HCT116 (cell line): Measurements from ENCODE around the gene TRAF3. TPM values are rescaled to one million over a fixed set of nuclear protein-coding genes. Genes with fewer than 3 reads are reported as not detected.

ENCODE experiments used
- ATAC-seq: fragments of 200-7000 bp; cut with Tn5 transposase; 2 replicates; pipeline ENCODE4 v1.9.1; 2020; ENCODE audit warnings: mild to moderate bottlenecking, moderate library complexity
- BruUV-seq: library from RNA; stranded (reverse); fragments of 400-500 nt; replicated peaks from 2 replicates; lab custom pipeline; 2021; lab: Mats Ljungman, UMichigan
- CTCF ChIA-PET: fragments of 300-600 bp; sonication (Branson Sonifier 250); formaldehyde crosslinking; loops from one replicate; lab custom pipeline; 2021; ENCODE audit warnings: antibody characterized with exemption; lab: Charles Lee
- POLR2A ChIA-PET: fragments of 300-600, 350-600 bp; sonication (Branson Sonifier 250); formaldehyde crosslinking; loops from one replicate; lab custom pipeline; 2021; ENCODE audit warnings: antibody characterized with exemption; lab: Charles Lee
- RAD21 ChIA-PET, 2 experiments: fragments of 300-600 bp; sonication (Branson Sonifier 250); formaldehyde crosslinking; loops; one replicate each; lab custom pipeline; 2023; ENCODE audit warnings: low total read pairs in 2 of 2; ENCODE audit not compliant: uncharacterized antibody in 2 of 2, unreplicated experiment in 2 of 2, low non-redundant PET in 1 of 2; lab: Charles Lee
- DNase-seq: peaks from one replicate; pipeline ENCODE4 v3.0.0-alpha.2; 2010; ENCODE audit warnings: low read depth, low spot score
- H2AFZ ChIP-seq: fragments of 200-600 bp; shearing (Covaris generic), sonication (generic); 2 replicates; pipeline ENCODE4 v1.6.1; 2017; ENCODE audit warnings: low read depth, mixed run types, mixed read lengths, antibody characterized with exemption, low read length; ENCODE audit not compliant: poor library complexity, severe bottlenecking
- H3K27ac ChIP-seq: 2 replicates; pipeline ENCODE4 v1.5.1; 2012; ENCODE audit warnings: low read depth, low read length
- H3K27me3 ChIP-seq: fragments of 200-600 bp; sonication (generic); 2 replicates; pipeline ENCODE4 v1.6.1; 2016; ENCODE audit warnings: mixed run types, low read length, mixed read lengths; ENCODE audit not compliant: insufficient read depth
- H3K36me3 ChIP-seq, 2 experiments: fragments of 200-500 bp in 1 of 2; fragments of 200-600 bp in 1 of 2; sonication (Bioruptor generic) in 1 of 2; sonication (generic) in 1 of 2; 2 replicates each; pipeline versions ENCODE4 v1.5.1 to v1.6.1; 2014 to 2016; ENCODE audit warnings: low read length in 2 of 2, inconsistent platforms in 1 of 2, mixed read lengths in 1 of 2, mixed run types in 1 of 2; ENCODE audit not compliant: insufficient read depth in 2 of 2, control insufficient read depth in 1 of 2
- H3K4me1 ChIP-seq, 2 experiments: fragments of 200-600 bp in 1 of 2; sonication (generic) in 1 of 2; 2 replicates each; pipeline versions ENCODE4 v1.5.1 to v1.6.1; 2012 to 2017; ENCODE audit warnings: low read length in 2 of 2, inconsistent platforms in 1 of 2, mild to moderate bottlenecking in 1 of 2, mixed read lengths in 1 of 2, mixed run types in 1 of 2, moderate library complexity in 1 of 2; ENCODE audit not compliant: insufficient read depth in 2 of 2, control insufficient read depth in 1 of 2
- H3K4me2 ChIP-seq: fragments of 200-600 bp; sonication (generic); 2 replicates; pipeline ENCODE4 v1.6.1; 2017; ENCODE audit warnings: mixed run types, low read length, mixed read lengths
- H3K4me3 ChIP-seq, 2 experiments: fragments of 200-600 bp in 1 of 2; sonication (generic) in 1 of 2; replicated peaks in 1 of 2; 2 replicates each; pipeline ENCODE4 v1.5.1; 2011 to 2016; ENCODE audit warnings: low read length in 2 of 2, control low read depth in 1 of 2, low read depth in 1 of 2, mild to moderate bottlenecking in 1 of 2, mixed read lengths in 1 of 2, mixed run types in 1 of 2
- H3K79me2 ChIP-seq: fragments of 200-600 bp; sonication (generic); 2 replicates; pipeline ENCODE4 v1.6.1; 2017; ENCODE audit warnings: mild to moderate bottlenecking, mixed run types, low read length, moderate library complexity, mixed read lengths; ENCODE audit not compliant: insufficient read depth
- H3K9ac ChIP-seq: fragments of 200-600 bp; sonication (generic); 2 replicates; pipeline ENCODE4 v1.6.1; 2016; ENCODE audit warnings: low read length, mixed read lengths
- H3K9me2 ChIP-seq: fragments of 200-600 bp; sonication (generic), shearing (Covaris generic); 2 replicates; pipeline ENCODE4 v1.6.1; 2017; ENCODE audit warnings: mixed run types, mild to moderate bottlenecking, moderate library complexity; ENCODE audit not compliant: insufficient read depth
- H3K9me3 ChIP-seq, 2 experiments: fragments of 200-500 bp in 1 of 2; fragments of 200-600 bp in 1 of 2; sonication (Bioruptor generic) in 1 of 2; sonication (generic) in 1 of 2; 2 replicates each; pipeline ENCODE4 v1.6.1; 2014 to 2017; ENCODE audit warnings: low read length in 2 of 2, mixed read lengths in 2 of 2, inconsistent platforms in 1 of 2, low read depth in 1 of 2, mild to moderate bottlenecking in 1 of 2, mixed run types in 1 of 2, moderate library complexity in 1 of 2; ENCODE audit not compliant: control insufficient read depth in 1 of 2, insufficient read depth in 1 of 2
- H4K20me1 ChIP-seq: fragments of 200-600 bp; sonication (generic), shearing (Covaris generic); 2 replicates; pipeline ENCODE4 v1.6.1; 2017; ENCODE audit warnings: mixed run types, mild to moderate bottlenecking, moderate library complexity; ENCODE audit not compliant: insufficient read depth
- ATF3 ChIP-seq: IDR thresholded peaks from 2 replicates; pipeline ENCODE4 v1.6.1; 2012
- CBX3 ChIP-seq: IDR thresholded peaks from 2 replicates; pipeline ENCODE4 v1.6.1; 2012; ENCODE audit warnings: low read depth
- CTCF ChIP-seq, 3 experiments: fragments of 200-600 bp in 1 of 3; sonication (generic) in 1 of 3; IDR thresholded peaks in 2 of 3; conservative IDR thresholded peaks in 1 of 3; 2 replicates each; pipeline ENCODE4 v1.5.1; 2012 to 2017; ENCODE audit warnings: low read depth in 2 of 3, low read length in 2 of 3, antibody characterized with exemption in 1 of 3, borderline replicate concordance in 1 of 3, control low read depth in 1 of 3, mild to moderate bottlenecking in 1 of 3, mixed read lengths in 1 of 3, mixed run types in 1 of 3, moderate library complexity in 1 of 3; ENCODE audit not compliant: insufficient read depth in 1 of 3
- EGR1 ChIP-seq: IDR thresholded peaks from 2 replicates; pipeline ENCODE4 v1.6.1; 2012; ENCODE audit warnings: low read depth
- ELF1 ChIP-seq: IDR thresholded peaks from 2 replicates; pipeline ENCODE4 v1.6.1; 2012; ENCODE audit warnings: low read depth, borderline replicate concordance
- EZH2 ChIP-seq: fragments of 200-600 bp; sonication (generic); IDR thresholded peaks from 2 replicates; pipeline ENCODE4 v1.6.1; 2017; ENCODE audit warnings: antibody characterized with exemption, mixed run types
- FOSL1 ChIP-seq: IDR thresholded peaks from 2 replicates; pipeline ENCODE4 v1.6.1; 2012; ENCODE audit warnings: low read depth
- JUND ChIP-seq: IDR thresholded peaks from 2 replicates; pipeline ENCODE4 v1.6.1; 2012
- POLR2A ChIP-seq: IDR thresholded peaks from 2 replicates; pipeline ENCODE4 v1.7.0; 2011; ENCODE audit warnings: borderline replicate concordance; ENCODE audit not compliant: insufficient read depth, insufficient read length; ENCODE audit errors: extremely low read depth
- POLR2AphosphoS5 ChIP-seq: IDR thresholded peaks from 2 replicates; pipeline ENCODE4 v1.6.1; 2011; ENCODE audit warnings: mild to moderate bottlenecking, low read depth, low read length, moderate library complexity
- REST ChIP-seq: IDR thresholded peaks from 2 replicates; pipeline ENCODE4 v1.6.1; 2012; ENCODE audit warnings: low read depth
- SIN3A ChIP-seq: IDR thresholded peaks from 2 replicates; pipeline ENCODE4 v1.6.1; 2012; ENCODE audit warnings: low read depth
- SP1 ChIP-seq: IDR thresholded peaks from 2 replicates; pipeline ENCODE4 v1.6.1; 2012; ENCODE audit warnings: low read depth
- SRF ChIP-seq: IDR thresholded peaks from 2 replicates; pipeline ENCODE4 v1.6.1; 2012; ENCODE audit warnings: low read depth
- ZNF274 ChIP-seq: fragments of 200-500 bp; sonication (Bioruptor generic); IDR thresholded peaks from 2 replicates; pipeline ENCODE4 v1.6.1; 2014; ENCODE audit warnings: mild to moderate bottlenecking, low read depth, low read length, inconsistent platforms
- intact Hi-C: fragments of 100-400 bp; cut with micrococcal nuclease; formaldehyde crosslinking; loops from 2 replicates; pipeline ENCODE4 v1.10.0; 2022
- total RNA-seq: library from RNA; stranded (reverse); gene quantifications from one replicate; pipeline ENCODE4 v1.2.1, GENCODE V29; 2021; ENCODE audit not compliant: unreplicated experiment
- TF ChIP-seq, protein P1 (sequence below): IDR thresholded peaks from 2 replicates; pipeline ENCODE4 v1.6.1; 2012

The TRAF3 gene
- total RNA-seq, 1 experiment from 2014 or later = 32.1 TPM

DNA sequence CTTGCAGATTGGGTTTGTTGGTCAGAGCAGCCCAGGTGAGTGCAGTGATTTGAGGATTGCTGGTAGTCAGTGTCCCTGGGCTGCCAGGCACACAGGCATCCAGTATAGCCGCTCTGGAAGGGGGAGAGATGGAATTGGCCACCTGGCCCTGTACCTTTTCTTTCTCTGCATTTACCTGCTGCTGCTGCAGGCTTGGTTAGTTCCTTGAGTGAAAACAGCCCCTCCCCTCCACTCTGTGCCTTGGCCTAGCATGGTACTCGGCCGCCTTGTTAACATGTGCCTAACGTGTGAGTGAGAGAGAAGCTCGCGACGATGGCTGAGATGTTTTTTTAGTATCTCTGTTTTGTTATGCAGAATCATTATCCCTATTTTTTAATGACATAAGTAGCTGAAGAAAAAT lies 95.9 kb downstream of the TRAF3 start:
- no TSS peak for BruUV-seq
- no peak for ATAC-seq
- ChIA-PET CTCF (no interaction called here), RAD21 (no interaction called here), POLR2A (no interaction called here)
- TF ChIP-seq POLR2AphosphoS5 = no peak
- TF ChIP-seq CTCF (IDR thresholded peaks at IDR 0.05 in 2 of 3, conservative IDR thresholded peaks at IDR 0.05 in 1 of 3; ENCODE audit: borderline replicate concordance in 1 of 3, insufficient read depth in 1 of 3, low read depth in 2 of 3, low read length in 2 of 3) = no peak
- TF ChIP-seq SRF = no peak
- TF ChIP-seq, protein P1, sequence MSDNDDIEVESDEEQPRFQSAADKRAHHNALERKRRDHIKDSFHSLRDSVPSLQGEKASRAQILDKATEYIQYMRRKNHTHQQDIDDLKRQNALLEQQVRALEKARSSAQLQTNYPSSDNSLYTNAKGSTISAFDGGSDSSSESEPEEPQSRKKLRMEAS = no peak
- no peak for TF ChIP-seq POLR2A
- TF ChIP-seq SP1 = no peak
- TF ChIP-seq ATF3 = no peak
- TF ChIP-seq JUND = no peak
- TF ChIP-seq EZH2 = no peak
- TF ChIP-seq ELF1 = no peak
- TF ChIP-seq FOSL1 = no peak
- TF ChIP-seq CBX3 = no peak
- no peak for TF ChIP-seq EGR1
- no peak for TF ChIP-seq ZNF274
- no peak for TF ChIP-seq REST
- no peak for TF ChIP-seq SIN3A
- Histone ChIP-seq H3K4me2 (no peak overlapping the region), H3K4me1 (no peaks in the 10 kb centered on the region), H3K4me3 (no peak overlapping the region), H3K27ac (no peak overlapping the region), H3K9ac (no peak overlapping the region), H3K9me3 (no peaks in the 10 kb centered on the region; a peak in 1 of 4 replicates), H4K20me1 (no peaks in the 10 kb centered on the region), H3K79me2 (0 out of 2 replicates have a peak, but pooled peaks cover 6% of the 10 kb centered on the region), H2AFZ (no peak overlapping the region), H3K27me3 (no peaks in the 10 kb centered on the region), H3K36me3 (peaks cover 14 to 23% of the 10 kb centered on the region in 2 experiments; a peak in 3 of 4 replicates), H3K9me2 (no peaks in the 10 kb centered on the region)
- no peak for DNase-seq
- intact Hi-C loops = no loop called here
